K562 (cell line): ENCODE data around the gene IFI30.

ENCODE experiments used
- CREM ChIP-seq: IDR thresholded peaks from 2 replicates; pipeline ENCODE4 v1.6.1; 2014; ENCODE audit warnings: antibody characterized with exemption, low read depth
- CTCF ChIP-seq, 3 experiments: IDR thresholded peaks in 2 of 3; conservative IDR thresholded peaks in 1 of 3; 2 replicates each; pipeline ENCODE4 v1.5.1; 2011 to 2012; ENCODE audit warnings: low read length in 3 of 3, mild to moderate bottlenecking in 3 of 3, control low read depth in 2 of 3, improper control_type of control experiment in 1 of 3, inconsistent platforms in 1 of 3, low read depth in 1 of 3, mixed read lengths in 1 of 3, moderate library complexity in 1 of 3; ENCODE audit not compliant: insufficient read depth in 2 of 3
- JUNB ChIP-seq: fragments of 450-650 bp; formaldehyde crosslinking; conservative IDR thresholded peaks from 2 replicates; pipeline ENCODE4 v1.4.0; 2020; ENCODE audit warnings: mild to moderate bottlenecking
- RFX5 ChIP-seq: IDR thresholded peaks from 2 replicates; pipeline ENCODE4 v1.6.1; 2011; ENCODE audit warnings: low read depth, mild to moderate bottlenecking, improper control_type of control experiment, low read length
- UBTF ChIP-seq, 2 experiments: IDR thresholded peaks; 2 replicates each; pipeline ENCODE4 v1.6.1; 2012; ENCODE audit warnings: improper control_type of control experiment in 2 of 2, low read depth in 2 of 2, low read length in 2 of 2, borderline replicate concordance in 1 of 2
- USF1 ChIP-seq: sonication (generic); formaldehyde crosslinking; IDR thresholded peaks from 2 replicates; pipeline ENCODE4 v1.9.0; 2022; ENCODE audit warnings: mild to moderate bottlenecking, missing genetic modification reagents
- TF ChIP-seq, protein P1 (sequence below), 2 experiments: IDR thresholded peaks; 2 replicates each; pipeline ENCODE4 v1.6.1; 2011; ENCODE audit warnings: borderline replicate concordance in 1 of 2, control low read depth in 1 of 2, low read depth in 1 of 2, low read length in 1 of 2, mild to moderate bottlenecking in 1 of 2, mixed read lengths in 1 of 2, moderate library complexity in 1 of 2; ENCODE audit not compliant: insufficient read depth in 1 of 2, insufficient read length in 1 of 2, poor library complexity in 1 of 2, severe bottlenecking in 1 of 2; ENCODE audit errors: extremely low read depth in 1 of 2

DNA sequence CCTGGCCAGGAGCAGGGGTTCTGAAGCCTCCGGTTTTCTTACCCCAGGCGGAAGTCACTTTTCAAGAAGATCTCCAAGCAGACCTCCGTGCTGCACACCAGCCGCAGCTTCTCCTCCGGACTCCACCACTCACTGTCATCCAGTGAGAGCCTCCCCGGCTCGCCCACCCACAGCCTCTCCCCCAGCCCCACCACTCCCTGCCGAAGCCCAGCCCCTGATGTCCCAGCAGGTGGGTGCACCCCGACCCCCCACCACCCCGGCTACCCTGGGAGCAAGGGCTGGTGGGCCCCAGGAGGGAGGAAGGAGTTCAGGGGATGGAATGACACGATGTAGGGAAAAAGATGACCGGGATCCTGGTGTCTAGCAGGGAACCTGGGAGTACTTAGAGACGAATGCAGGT is 26.2 kb upstream of the IFI30 start:
- no peak for TF ChIP-seq JUNB
- no peak for TF ChIP-seq CTCF (IDR thresholded peaks at IDR 0.05 in 2 of 3, conservative IDR thresholded peaks at IDR 0.05 in 1 of 3; ENCODE audit: insufficient read depth in 2 of 3, low read depth in 1 of 3, low read length in 3 of 3)
- no peak for TF ChIP-seq CREM
- TF ChIP-seq UBTF (IDR thresholded peaks at IDR 0.05; ENCODE audit: borderline replicate concordance in 1 of 2, low read depth in 2 of 2, low read length in 2 of 2): no peak
- TF ChIP-seq USF1 (CRISPR knock-in tag): no peak
- TF ChIP-seq, protein P1, sequence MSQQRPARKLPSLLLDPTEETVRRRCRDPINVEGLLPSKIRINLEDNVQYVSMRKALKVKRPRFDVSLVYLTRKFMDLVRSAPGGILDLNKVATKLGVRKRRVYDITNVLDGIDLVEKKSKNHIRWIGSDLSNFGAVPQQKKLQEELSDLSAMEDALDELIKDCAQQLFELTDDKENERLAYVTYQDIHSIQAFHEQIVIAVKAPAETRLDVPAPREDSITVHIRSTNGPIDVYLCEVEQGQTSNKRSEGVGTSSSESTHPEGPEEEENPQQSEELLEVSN (IDR thresholded peaks at IDR 0.05; ENCODE audit: borderline replicate concordance in 1 of 2, extremely low read depth in 1 of 2, insufficient read depth in 1 of 2, insufficient read length in 1 of 2, low read depth in 1 of 2, low read length in 1 of 2, poor library complexity in 1 of 2, severe bottlenecking in 1 of 2): no peak
- TF ChIP-seq RFX5: no peak
